Measurements from ENCODE around the gene SLC7A9. TPM values are rescaled to one million over a fixed set of nuclear protein-coding genes. Genes with fewer than 3 reads are reported as not detected.

Gene SLC7A9
- total and polyA plus RNA-seq, 4 donors, result 6.8 to 16.3 (median 9.8) TPM

DNA sequence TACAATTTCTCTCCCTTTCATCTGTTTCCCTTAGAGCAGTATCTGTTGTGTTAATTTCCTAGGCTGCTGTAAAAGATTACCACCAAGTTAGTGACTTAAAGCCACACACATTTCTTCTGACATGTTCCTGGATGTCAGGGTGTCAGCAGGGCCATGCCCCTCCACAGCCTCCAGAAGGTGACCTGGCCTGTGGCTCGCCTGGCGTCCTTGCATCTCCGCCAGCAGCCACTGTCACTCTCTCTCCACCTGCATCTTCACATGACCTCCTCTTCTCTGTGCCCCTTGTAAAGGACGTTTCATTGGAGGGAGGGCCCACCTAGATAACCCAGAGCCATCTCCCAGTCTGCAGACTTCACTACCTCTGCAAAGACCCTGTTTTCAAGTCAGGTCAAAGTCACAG, 61.3 kb downstream of the SLC7A9 start:
- no peak for DNase-seq (ENCODE audit: low spot score)
- H3K4me1 ChIP-seq (ENCODE audit: control insufficient read depth in 4 of 4, insufficient read depth in 4 of 4, low read length in 3 of 4), result no peaks in the 10 kb centered on the region
- H3K27me3 ChIP-seq (ENCODE audit: control insufficient read depth in 4 of 4, insufficient read depth in 4 of 4, low read length in 3 of 4), result no peaks in the 10 kb centered on the region
- no peak for TF ChIP-seq FOXA1 (IDR thresholded peaks at IDR 0.05)
- TF ChIP-seq, protein P1, sequence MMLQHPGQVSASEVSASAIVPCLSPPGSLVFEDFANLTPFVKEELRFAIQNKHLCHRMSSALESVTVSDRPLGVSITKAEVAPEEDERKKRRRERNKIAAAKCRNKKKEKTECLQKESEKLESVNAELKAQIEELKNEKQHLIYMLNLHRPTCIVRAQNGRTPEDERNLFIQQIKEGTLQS (IDR thresholded peaks at IDR 0.05), result no peak
- 84% methylated on average over 4 of the region's 4 CpGs for WGBS
- H3K9me3 ChIP-seq (ENCODE audit: control insufficient read depth in 4 of 4, low read length in 3 of 4), result no peaks in the 10 kb centered on the region
- no peak overlapping the region for H3K4me3 ChIP-seq (ENCODE audit: low read depth in 1 of 3, low read length in 3 of 3)
- H3K27ac ChIP-seq (ENCODE audit: low read depth in 1 of 2, low read length in 2 of 2), result no peak overlapping the region
- no peaks in the 10 kb centered on the region for H3K36me3 ChIP-seq (ENCODE audit: control insufficient read depth in 4 of 4, insufficient read depth in 3 of 4, low read depth in 1 of 4, low read length in 3 of 4)
- no peak overlapping the region for H3K9ac ChIP-seq (ENCODE audit: low read depth in 1 of 2, low read length in 2 of 2)

DNA sequence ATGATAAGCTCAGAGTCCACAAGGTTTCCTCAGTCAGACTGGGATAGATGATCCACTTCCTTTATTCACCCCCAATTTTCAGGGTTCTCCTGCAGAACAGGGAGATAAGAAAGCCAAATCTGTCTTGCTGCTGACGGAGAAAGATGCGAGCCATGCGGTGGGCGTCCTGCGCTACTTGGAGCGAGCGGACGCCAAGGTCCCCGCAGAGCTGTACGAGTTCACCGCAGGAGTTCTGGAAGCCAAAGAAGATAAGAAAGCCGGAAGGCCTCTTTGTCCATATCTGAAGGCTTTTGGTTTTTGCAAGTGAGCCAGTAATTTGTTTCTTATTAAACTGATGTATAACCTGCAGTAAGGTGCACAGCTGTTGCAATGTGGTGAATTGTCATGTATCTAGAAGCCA, 66.7 kb downstream of the SLC7A9 start:
- Histone ChIP-seq H3K27me3 (ENCODE audit: control insufficient read depth in 4 of 4, insufficient read depth in 4 of 4, low read length in 3 of 4) (no peaks in the 10 kb centered on the region), H3K36me3 (ENCODE audit: control insufficient read depth in 4 of 4, insufficient read depth in 3 of 4, low read depth in 1 of 4, low read length in 3 of 4) (no peaks in the 10 kb centered on the region), H3K4me3 (ENCODE audit: low read depth in 1 of 3, low read length in 3 of 3) (no peak overlapping the region), H3K4me1 (ENCODE audit: control insufficient read depth in 4 of 4, insufficient read depth in 4 of 4, low read length in 3 of 4) (no peaks in the 10 kb centered on the region), H3K9me3 (ENCODE audit: control insufficient read depth in 4 of 4, low read length in 3 of 4) (no peaks in the 10 kb centered on the region), H3K9ac (ENCODE audit: low read depth in 1 of 2, low read length in 2 of 2) (no peak overlapping the region), H3K27ac (ENCODE audit: low read depth in 1 of 2, low read length in 2 of 2) (no peak overlapping the region)
- 61% methylated on average over 12 of the region's 12 CpGs for WGBS
- no peak for DNase-seq (ENCODE audit: low spot score)
- TF ChIP-seq YY1 (IDR thresholded peaks at IDR 0.05), result no peak
- no peak for TF ChIP-seq EGR1 (IDR thresholded peaks at IDR 0.05; ENCODE audit: low read depth in 2 of 2)
- no peak for TF ChIP-seq HNF4G (IDR thresholded peaks at IDR 0.05)
- TF ChIP-seq, protein P2, sequence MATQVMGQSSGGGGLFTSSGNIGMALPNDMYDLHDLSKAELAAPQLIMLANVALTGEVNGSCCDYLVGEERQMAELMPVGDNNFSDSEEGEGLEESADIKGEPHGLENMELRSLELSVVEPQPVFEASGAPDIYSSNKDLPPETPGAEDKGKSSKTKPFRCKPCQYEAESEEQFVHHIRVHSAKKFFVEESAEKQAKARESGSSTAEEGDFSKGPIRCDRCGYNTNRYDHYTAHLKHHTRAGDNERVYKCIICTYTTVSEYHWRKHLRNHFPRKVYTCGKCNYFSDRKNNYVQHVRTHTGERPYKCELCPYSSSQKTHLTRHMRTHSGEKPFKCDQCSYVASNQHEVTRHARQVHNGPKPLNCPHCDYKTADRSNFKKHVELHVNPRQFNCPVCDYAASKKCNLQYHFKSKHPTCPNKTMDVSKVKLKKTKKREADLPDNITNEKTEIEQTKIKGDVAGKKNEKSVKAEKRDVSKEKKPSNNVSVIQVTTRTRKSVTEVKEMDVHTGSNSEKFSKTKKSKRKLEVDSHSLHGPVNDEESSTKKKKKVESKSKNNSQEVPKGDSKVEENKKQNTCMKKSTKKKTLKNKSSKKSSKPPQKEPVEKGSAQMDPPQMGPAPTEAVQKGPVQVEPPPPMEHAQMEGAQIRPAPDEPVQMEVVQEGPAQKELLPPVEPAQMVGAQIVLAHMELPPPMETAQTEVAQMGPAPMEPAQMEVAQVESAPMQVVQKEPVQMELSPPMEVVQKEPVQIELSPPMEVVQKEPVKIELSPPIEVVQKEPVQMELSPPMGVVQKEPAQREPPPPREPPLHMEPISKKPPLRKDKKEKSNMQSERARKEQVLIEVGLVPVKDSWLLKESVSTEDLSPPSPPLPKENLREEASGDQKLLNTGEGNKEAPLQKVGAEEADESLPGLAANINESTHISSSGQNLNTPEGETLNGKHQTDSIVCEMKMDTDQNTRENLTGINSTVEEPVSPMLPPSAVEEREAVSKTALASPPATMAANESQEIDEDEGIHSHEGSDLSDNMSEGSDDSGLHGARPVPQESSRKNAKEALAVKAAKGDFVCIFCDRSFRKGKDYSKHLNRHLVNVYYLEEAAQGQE (IDR thresholded peaks at IDR 0.05), result no peak
- TF ChIP-seq HNF4A (conservative IDR thresholded peaks at IDR 0.05), result no peak
- TF ChIP-seq, protein P3, sequence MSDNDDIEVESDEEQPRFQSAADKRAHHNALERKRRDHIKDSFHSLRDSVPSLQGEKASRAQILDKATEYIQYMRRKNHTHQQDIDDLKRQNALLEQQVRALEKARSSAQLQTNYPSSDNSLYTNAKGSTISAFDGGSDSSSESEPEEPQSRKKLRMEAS (IDR thresholded peaks at IDR 0.05), result no peak
- no peak for TF ChIP-seq FOXA1 (IDR thresholded peaks at IDR 0.05)
- no peak for TF ChIP-seq FOXA2 (IDR thresholded peaks at IDR 0.05)
- TF ChIP-seq, protein P4, sequence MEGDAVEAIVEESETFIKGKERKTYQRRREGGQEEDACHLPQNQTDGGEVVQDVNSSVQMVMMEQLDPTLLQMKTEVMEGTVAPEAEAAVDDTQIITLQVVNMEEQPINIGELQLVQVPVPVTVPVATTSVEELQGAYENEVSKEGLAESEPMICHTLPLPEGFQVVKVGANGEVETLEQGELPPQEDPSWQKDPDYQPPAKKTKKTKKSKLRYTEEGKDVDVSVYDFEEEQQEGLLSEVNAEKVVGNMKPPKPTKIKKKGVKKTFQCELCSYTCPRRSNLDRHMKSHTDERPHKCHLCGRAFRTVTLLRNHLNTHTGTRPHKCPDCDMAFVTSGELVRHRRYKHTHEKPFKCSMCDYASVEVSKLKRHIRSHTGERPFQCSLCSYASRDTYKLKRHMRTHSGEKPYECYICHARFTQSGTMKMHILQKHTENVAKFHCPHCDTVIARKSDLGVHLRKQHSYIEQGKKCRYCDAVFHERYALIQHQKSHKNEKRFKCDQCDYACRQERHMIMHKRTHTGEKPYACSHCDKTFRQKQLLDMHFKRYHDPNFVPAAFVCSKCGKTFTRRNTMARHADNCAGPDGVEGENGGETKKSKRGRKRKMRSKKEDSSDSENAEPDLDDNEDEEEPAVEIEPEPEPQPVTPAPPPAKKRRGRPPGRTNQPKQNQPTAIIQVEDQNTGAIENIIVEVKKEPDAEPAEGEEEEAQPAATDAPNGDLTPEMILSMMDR (IDR thresholded peaks at IDR 0.05; ENCODE audit: low read depth, low read length, missing input control), result no peak
- TF ChIP-seq NR2F2 (IDR thresholded peaks at IDR 0.05), result no peak
- TF ChIP-seq RXRA (IDR thresholded peaks at IDR 0.05), result no peak

DNA sequence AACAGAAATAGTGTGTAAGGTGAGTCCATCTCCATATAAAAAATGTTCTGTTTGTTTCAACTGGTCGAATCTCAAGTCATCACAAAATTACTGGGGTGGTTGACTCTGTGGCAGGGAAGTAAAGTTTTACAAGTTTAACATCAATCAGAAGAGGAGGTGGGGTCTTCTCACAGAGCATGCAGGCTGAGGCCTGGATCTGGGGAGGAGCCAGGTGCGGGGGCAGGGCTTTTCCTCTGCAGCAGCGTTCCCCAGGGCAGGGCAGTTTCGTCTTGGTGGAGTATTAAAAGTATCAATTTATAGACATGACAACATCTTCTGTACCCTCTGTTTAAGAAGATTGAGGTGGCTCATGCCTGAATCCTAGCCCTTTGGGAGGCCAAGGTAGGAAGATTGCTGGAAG, 68.8 kb downstream of the SLC7A9 start:
- Histone ChIP-seq H3K27ac (ENCODE audit: low read depth in 1 of 2, low read length in 2 of 2) (no peak overlapping the region), H3K36me3 (ENCODE audit: control insufficient read depth in 4 of 4, insufficient read depth in 3 of 4, low read depth in 1 of 4, low read length in 3 of 4) (no peaks in the 10 kb centered on the region), H3K9me3 (ENCODE audit: control insufficient read depth in 4 of 4, low read length in 3 of 4) (no peaks in the 10 kb centered on the region), H3K4me1 (ENCODE audit: control insufficient read depth in 4 of 4, insufficient read depth in 4 of 4, low read length in 3 of 4) (no peaks in the 10 kb centered on the region), H3K27me3 (ENCODE audit: control insufficient read depth in 4 of 4, insufficient read depth in 4 of 4, low read length in 3 of 4) (no peaks in the 10 kb centered on the region), H3K9ac (ENCODE audit: low read depth in 1 of 2, low read length in 2 of 2) (no peak overlapping the region), H3K4me3 (ENCODE audit: low read depth in 1 of 3, low read length in 3 of 3) (no peak overlapping the region)
- 57% methylated on average over 4 of the region's 4 CpGs for WGBS
- DNase-seq (ENCODE audit: low spot score), result no peak
- no peak for TF ChIP-seq YY1 (IDR thresholded peaks at IDR 0.05)
- TF ChIP-seq FOXA1 (IDR thresholded peaks at IDR 0.05), result no peak
- TF ChIP-seq, protein P3 (IDR thresholded peaks at IDR 0.05), result no peak
- TF ChIP-seq TAF1 (conservative IDR thresholded peaks at IDR 0.05), result no peak
- TF ChIP-seq HNF4G (IDR thresholded peaks at IDR 0.05), result no peak
- TF ChIP-seq RAD21 (IDR thresholded peaks at IDR 0.05), result no peak
- no peak for TF ChIP-seq SP1 (IDR thresholded peaks at IDR 0.05)
- TF ChIP-seq, protein P5, sequence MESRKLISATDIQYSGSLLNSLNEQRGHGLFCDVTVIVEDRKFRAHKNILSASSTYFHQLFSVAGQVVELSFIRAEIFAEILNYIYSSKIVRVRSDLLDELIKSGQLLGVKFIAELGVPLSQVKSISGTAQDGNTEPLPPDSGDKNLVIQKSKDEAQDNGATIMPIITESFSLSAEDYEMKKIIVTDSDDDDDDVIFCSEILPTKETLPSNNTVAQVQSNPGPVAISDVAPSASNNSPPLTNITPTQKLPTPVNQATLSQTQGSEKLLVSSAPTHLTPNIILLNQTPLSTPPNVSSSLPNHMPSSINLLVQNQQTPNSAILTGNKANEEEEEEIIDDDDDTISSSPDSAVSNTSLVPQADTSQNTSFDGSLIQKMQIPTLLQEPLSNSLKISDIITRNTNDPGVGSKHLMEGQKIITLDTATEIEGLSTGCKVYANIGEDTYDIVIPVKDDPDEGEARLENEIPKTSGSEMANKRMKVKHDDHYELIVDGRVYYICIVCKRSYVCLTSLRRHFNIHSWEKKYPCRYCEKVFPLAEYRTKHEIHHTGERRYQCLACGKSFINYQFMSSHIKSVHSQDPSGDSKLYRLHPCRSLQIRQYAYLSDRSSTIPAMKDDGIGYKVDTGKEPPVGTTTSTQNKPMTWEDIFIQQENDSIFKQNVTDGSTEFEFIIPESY (IDR thresholded peaks at IDR 0.05), result no peak
- TF ChIP-seq RXRA (IDR thresholded peaks at IDR 0.05), result no peak
- TF ChIP-seq HNF4A (conservative IDR thresholded peaks at IDR 0.05), result no peak
- TF ChIP-seq, protein P1 (IDR thresholded peaks at IDR 0.05), result no peak
- no peak for TF ChIP-seq FOXA2 (IDR thresholded peaks at IDR 0.05)

All from liver (tissue), 9 donors.